Suprapubic skin (tissue), 3 donors: ENCODE data around the gene APC.

Source experiments
- CTCF ChIP-seq, 2 donors: fragments of 200-600 bp in 1 of 2; fragments of 450-650 bp in 1 of 2; sonication (generic) in 1 of 2; IDR thresholded peaks; one replicate each; pipeline ENCODE4 v1.5.1; 2016 to 2019; ENCODE audit warnings: antibody characterized with exemption in 2 of 2, mild to moderate bottlenecking in 1 of 2, moderate library complexity in 1 of 2
- POLR2A ChIP-seq, 2 donors: fragments of 450-650 bp; IDR thresholded peaks; one replicate each; pipeline ENCODE4 v1.6.1; 2017; ENCODE audit warnings: antibody characterized with exemption in 2 of 2, mild to moderate bottlenecking in 2 of 2, moderate library complexity in 2 of 2

GRCh38 chr5:112844489-112844888, 106.8 kb downstream of the APC start:
- TF ChIP-seq CTCF (IDR thresholded peaks at IDR 0.05): no peak
- no peak for TF ChIP-seq POLR2A (IDR thresholded peaks at IDR 0.05)
